Psoas muscle (tissue), 8 donors: ENCODE data around the gene TTYH1. TPM values are rescaled to one million over a fixed set of nuclear protein-coding genes. Genes with fewer than 3 reads are reported as not detected.

Source experiments
- ATAC-seq, 4 donors: fragments of 200-7000 bp; cut with Tn5 transposase; one replicate each; pipeline ENCODE4 v1.9.1; 2020; ENCODE audit warnings: moderate library complexity in 3 of 4, mild to moderate bottlenecking in 2 of 4
- DNase-seq, 2 donors: peaks; one replicate each; pipeline ENCODE4 v3.0.0-alpha.2; 2020
- H3K27ac ChIP-seq: fragments of 200-600 bp; one replicate; pipeline ENCODE4 v1.8.0; 2022
- H3K27me3 ChIP-seq, 3 donors: fragments of 200-600 bp in 1 of 3; one replicate each; pipeline versions ENCODE4 v1.6.1 to v1.8.0; 2013 to 2022; ENCODE audit warnings: low read length in 2 of 3, mild to moderate bottlenecking in 2 of 3, moderate library complexity in 1 of 3; ENCODE audit not compliant: insufficient read depth in 3 of 3
- H3K36me3 ChIP-seq, 2 donors: fragments of 200-600 bp in 1 of 2; one replicate each; pipeline versions ENCODE4 v1.6.1 to v1.8.0; 2013 to 2022; ENCODE audit warnings: low read depth in 1 of 2, mild to moderate bottlenecking in 1 of 2, moderate library complexity in 1 of 2; ENCODE audit not compliant: insufficient read depth in 1 of 2
- H3K4me1 ChIP-seq: fragments of 200-600 bp; one replicate; pipeline ENCODE4 v1.8.0; 2022
- H3K4me3 ChIP-seq: fragments of 200-600 bp; one replicate; pipeline ENCODE4 v1.8.0; 2022; ENCODE audit warnings: mild to moderate bottlenecking
- H3K9me3 ChIP-seq: fragments of 200-600 bp; one replicate; pipeline ENCODE4 v1.8.0; 2022
- CTCF ChIP-seq: fragments of 200-600 bp; IDR thresholded peaks from one replicate; pipeline ENCODE4 v1.8.0; 2022; ENCODE audit warnings: antibody characterized with exemption
- WGBS, 3 donors: extraction: QIAGEN DNeasy Blood & Tissue Kit; methylation state at CpG; one replicate each; pipeline versions ENCODE4 v1.1.6 to v1.1.7; 2013; 5-methylcytosine and 5-hydroxymethylcytosine counted together
- intact Hi-C, 2 donors: fragments of 100-400 bp; cut with DNase I; formaldehyde crosslinking; loops; one replicate each; pipeline versions ENCODE4 v1.11.0 to v1.14.2; 2022
- polyA plus RNA-seq, 3 donors: library from polyadenylated mRNA; stranded (reverse); fragments of 200-250 nt; gene quantifications; one replicate each; pipeline ENCODE4 v1.2.3, GENCODE V29; 2013
- total RNA-seq, 4 donors: library from RNA; stranded (reverse); fragmentation: NEBNext Ultra II Directional in 2 of 4; extraction: Animal tissue kit (Norgen Biotek cat#: 25700) in 2 of 4; gene quantifications; one replicate each; pipeline versions ENCODE4 v1.2.1 to v1.2.4, GENCODE V29; 2021 to 2023
- donor health status: healthy with polysubstance abuse.
- donor health status: DM: no; HTN: no; CAD: no; lungs with moderate emphysema.
- donor health status: Bipolar disorder and iron deficiency.
- donor health status: healthy.
- donor health status: DM: yes; HTN: yes; CAD: no.
- donor health status: DM: no; HTN: no; CAD: no.
- donor health status: DM: no; HTN: no; CAD: no.
- donor health status: DM: yes; HTN: yes; CAD: no.

Gene TTYH1
- total and polyA plus RNA-seq, 7 donors: 0.34 to 1.9 (median 0.52) TPM; not detected in 1

GRCh38 chr19:54420068-54420382 is 4.8 kb downstream of the TTYH1 start:
- intact Hi-C loops: no loop called here
- no peak overlapping the region for H3K4me3 ChIP-seq
- ATAC-seq (no peak), DNase-seq (no peak)
- peaks cover 0 to 82% (median 22%) of the 10 kb centered on the region in 3 donors for H3K27me3 ChIP-seq
- H3K9me3 ChIP-seq: no peaks in the 10 kb centered on the region
- H3K27ac ChIP-seq: no peak overlapping the region
- no peak for TF ChIP-seq CTCF
- H3K4me1 ChIP-seq: no peaks in the 10 kb centered on the region
- 18 to 19% (median 19%) methylated on average over 9 to 10 of the region's 10 CpGs for WGBS, 3 donors
- H3K36me3 ChIP-seq: no peaks in the 10 kb centered on the region

GRCh38 chr19:54420383-54421168 is 5.3 kb downstream of the TTYH1 start:
- no peaks in the 10 kb centered on the region for H3K4me1 ChIP-seq
- peaks cover 0 to 78% (median 21%) of the 10 kb centered on the region in 3 donors for H3K27me3 ChIP-seq
- WGBS, 3 donors: 1 to 6% (median 6%) methylated on average over 22 to 37 of the region's 37 CpGs
- H3K4me3 ChIP-seq: no peak overlapping the region
- no peak overlapping the region for H3K27ac ChIP-seq
- no peaks in the 10 kb centered on the region for H3K9me3 ChIP-seq
- no peaks in the 10 kb centered on the region for H3K36me3 ChIP-seq
- TF ChIP-seq CTCF: no peak
- ATAC-seq (peak in 1 of 4 donors; percentile 21), DNase-seq (no peak)
- intact Hi-C loops: no loop called here

GRCh38 chr19:54421169-54421516 is 5.9 kb downstream of the TTYH1 start:
- intact Hi-C loops: no loop called here
- DNase-seq (no peak), ATAC-seq (no peak)
- 16 to 31% (median 20%) methylated on average over 6 to 9 of the region's 9 CpGs for WGBS, 3 donors
- no peak for TF ChIP-seq CTCF
- Histone ChIP-seq H3K27ac (no peak overlapping the region), H3K9me3 (no peaks in the 10 kb centered on the region), H3K36me3 (no peaks in the 10 kb centered on the region), H3K4me3 (no peak overlapping the region), H3K4me1 (no peaks in the 10 kb centered on the region), H3K27me3 (peaks cover 0 to 75% (median 20%) of the 10 kb centered on the region in 3 donors)

GRCh38 chr19:54421521-54421920 is 6.3 kb downstream of the TTYH1 start:
- DNase-seq: no peak
- WGBS, 3 donors: 71 to 81% (median 79%) methylated on average over 7 of the region's 7 CpGs
- ATAC-seq: no peak
- H3K27ac ChIP-seq: no peak overlapping the region
- intact Hi-C loops: no loop called here
- no peaks in the 10 kb centered on the region for H3K4me1 ChIP-seq
- TF ChIP-seq CTCF: no peak
- H3K4me3 ChIP-seq: no peak overlapping the region
- no peaks in the 10 kb centered on the region for H3K36me3 ChIP-seq
- no peaks in the 10 kb centered on the region for H3K9me3 ChIP-seq
- H3K27me3 ChIP-seq: peaks cover 0 to 72% (median 22%) of the 10 kb centered on the region in 3 donors

- DNase-seq: no peak
- no peak for ATAC-seq
- Histone ChIP-seq H3K36me3 (no peaks in the 10 kb centered on the region), H3K9me3 (no peaks in the 10 kb centered on the region), H3K4me3 (no peak overlapping the region), H3K27ac (no peak overlapping the region), H3K27me3 (peaks cover 0 to 70% (median 20%) of the 10 kb centered on the region in 3 donors), H3K4me1 (no peaks in the 10 kb centered on the region)
- no peak for TF ChIP-seq CTCF
- 45 to 56% (median 48%) methylated on average over 19 to 20 of the region's 20 CpGs for WGBS, 3 donors
- intact Hi-C loops: no loop called here
Observed at GRCh38 chr19:54422136-54422535, 6.9 kb downstream of the TTYH1 start.
